Glomerular visceral epithelial cell (primary cell): ENCODE measurements around the gene GALNT17.

Source experiments
- DNase-seq: peaks from one replicate; pipeline ENCODE4 v3.0.0-alpha.2; 2016; ENCODE audit errors: extremely low spot score

The GALNT17 gene

DNA sequence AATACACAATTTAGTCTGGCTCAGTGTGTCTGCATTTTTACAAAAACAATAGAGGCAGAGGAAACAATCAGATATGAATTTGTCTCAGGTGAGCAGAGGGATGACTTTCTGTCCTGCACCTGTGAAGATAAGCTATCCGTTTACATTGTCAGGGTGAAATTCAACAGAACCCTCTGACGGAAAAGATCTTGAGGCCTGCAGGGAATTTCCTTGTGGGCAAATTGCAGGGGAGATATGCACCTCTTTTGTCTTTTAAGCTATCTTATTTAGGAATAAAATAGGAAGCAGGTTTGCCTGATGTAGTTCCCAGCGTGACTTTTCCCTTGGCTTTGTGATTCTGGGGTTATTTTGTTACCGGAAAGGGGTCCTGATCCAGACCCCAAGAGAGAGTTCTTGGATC lies 325.1 kb downstream of the GALNT17 start:
- DNase-seq, result no peak

DNA sequence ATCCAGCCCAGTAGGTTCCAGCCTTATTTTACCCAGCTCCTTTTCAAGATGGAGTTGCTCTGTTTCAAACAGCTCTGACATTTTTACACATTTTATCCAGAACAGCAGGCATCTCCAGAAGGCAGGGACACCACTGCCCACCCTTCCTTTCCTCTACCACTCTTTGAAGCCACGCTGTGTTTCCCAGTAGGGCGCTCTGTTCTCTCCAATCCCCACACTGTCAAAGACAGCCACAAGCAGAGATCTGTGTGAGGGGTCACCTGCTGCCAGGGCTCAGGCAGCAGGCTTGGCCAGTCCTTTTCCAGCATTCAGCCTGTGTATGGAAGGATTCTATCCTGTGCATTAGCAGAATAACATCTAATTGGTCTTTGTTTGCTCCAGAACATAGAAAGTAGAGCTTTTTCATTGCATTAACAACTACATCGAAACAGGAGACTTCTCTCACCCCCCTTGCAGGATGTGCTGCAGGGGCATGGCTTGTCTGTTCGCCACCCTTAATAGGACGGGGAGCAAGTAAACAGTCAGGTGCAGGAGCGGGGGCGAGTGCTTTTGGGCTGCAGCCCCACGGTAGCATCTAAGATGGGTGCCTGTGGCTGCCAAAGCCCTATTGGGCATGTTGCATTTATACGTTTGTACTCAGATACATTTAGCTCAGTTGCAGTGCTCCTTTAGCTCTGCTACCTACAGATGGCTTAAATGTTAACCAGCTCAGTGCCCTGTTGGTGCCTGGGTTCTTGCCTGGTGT lies 326.1 kb downstream of the GALNT17 start:
- DNase-seq, result no peak

- DNase-seq, result no peak
These were observed 327.2 kb downstream of the GALNT17 start for GRCh38 chr7:71459132-71459531.

DNA sequence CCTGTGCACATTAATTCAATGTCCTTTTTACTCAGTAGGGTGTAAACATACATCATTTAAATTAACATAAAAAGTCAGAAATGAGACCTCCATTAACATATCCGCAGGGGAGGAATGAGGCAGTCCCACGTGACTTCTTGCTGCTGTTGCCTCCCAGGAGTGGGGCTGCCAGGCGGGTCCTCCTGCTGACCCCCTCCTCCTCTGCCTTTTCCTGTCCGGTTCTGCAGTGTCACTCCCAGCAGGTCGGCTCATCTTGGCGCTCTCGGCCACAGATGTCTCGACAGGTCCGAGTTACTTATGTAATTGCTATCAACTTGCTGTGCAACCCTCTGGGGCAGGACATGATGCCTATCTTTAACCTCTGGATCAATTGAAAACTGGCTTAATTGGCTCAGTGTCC lies 329.6 kb downstream of the GALNT17 start:
- DNase-seq, result no peak

- no peak for DNase-seq
These were observed 333.8 kb downstream of the GALNT17 start for GRCh38 chr7:71465741-71466189.

- no peak for DNase-seq
These were observed 334.7 kb downstream of the GALNT17 start for GRCh38 chr7:71466448-71467145.

GRCh38 chr7:71470326-71470725 lies 338.4 kb downstream of the GALNT17 start:
- no peak for DNase-seq

DNA sequence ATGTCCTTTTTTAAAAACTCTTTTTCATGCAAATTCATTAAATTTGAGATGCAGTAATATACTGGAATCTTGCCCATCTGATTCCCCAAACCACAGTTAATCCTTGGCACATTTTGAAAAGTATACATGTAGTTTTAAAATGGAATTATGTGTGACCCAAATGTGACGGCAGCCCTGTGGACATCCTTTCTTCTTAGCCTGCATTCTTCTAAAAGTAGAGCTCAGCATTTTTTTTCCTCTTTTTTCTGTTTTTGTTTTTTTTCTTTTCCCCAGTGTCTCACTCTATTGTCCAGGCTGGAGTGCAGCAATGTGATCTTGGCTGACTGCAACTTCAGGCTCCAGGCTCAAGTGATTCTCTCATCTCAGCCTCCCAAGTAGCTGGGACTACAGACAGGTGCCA lies 338.9 kb downstream of the GALNT17 start:
- no peak for DNase-seq

GRCh38 chr7:71472962-71473361 lies 341.0 kb downstream of the GALNT17 start:
- no peak for DNase-seq

DNA sequence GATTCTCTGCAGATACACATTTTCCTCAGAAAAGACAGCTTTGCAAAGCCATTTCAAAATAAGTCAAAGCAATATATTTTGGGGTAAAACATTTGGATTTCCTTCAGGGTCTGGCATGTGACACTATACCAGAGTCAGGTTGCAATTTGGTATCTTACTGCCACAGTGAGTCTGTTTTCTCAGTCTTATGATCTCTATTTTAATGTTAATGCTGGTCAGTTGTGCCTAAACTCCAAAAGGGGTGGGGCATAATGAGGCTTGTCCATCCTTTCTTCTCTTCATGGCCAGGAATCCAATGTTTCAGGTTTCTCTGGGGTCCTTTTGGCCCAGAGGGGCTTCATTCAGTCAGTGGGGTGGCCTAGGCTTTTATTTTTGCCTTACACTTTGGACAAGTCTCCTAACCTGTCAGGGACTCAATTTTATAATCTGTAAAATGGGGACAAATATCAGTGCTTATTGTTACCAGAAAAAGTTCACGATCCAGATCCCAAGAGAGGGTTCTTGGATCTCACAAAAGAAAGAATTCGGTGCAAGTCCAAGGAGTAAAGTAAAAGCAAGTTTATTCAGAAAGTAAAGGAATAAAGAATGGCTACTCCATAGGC lies 341.5 kb downstream of the GALNT17 start:
- no peak for DNase-seq

DNA sequence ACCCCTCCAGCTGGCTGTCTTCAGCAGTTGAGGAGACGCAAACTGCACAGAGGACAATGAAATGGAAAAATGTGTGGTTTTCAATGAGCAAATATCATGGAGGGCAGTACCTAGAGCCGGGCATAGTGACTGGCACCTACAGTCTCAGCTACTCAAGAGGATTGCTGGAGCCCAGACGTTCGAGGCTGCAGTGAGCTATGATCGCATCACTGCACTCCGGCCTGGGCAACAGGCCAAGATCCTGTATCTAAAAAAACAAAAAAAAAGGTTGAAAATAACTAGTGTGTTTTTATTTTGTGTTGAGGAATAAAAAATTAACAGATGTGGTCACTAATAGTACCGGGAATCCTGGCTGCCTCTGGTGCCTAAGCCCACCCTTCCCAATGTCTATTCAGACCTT lies 345.5 kb downstream of the GALNT17 start:
- DNase-seq, result no peak

DNA sequence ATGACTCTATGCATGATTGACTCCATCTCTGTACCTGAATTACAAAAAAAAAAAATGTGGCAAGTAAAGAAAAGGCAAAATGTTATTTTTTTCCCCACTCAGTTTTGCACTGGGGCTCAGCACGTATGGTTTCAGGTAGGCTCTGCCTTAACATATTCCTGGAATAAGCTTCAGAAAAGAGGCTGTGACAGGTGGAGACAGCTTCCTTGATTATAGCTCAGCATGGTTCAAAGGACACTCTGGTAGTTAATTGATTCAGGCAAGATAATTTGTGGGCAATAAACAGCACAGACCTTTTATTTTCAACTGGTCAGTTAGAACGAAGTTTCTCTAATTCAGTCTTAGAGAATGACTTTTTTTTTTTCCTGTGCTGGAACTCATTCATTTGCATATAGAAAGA lies 347.3 kb downstream of the GALNT17 start:
- DNase-seq, result no peak

GRCh38 chr7:71480791-71481190 lies 348.8 kb downstream of the GALNT17 start:
- no peak for DNase-seq

DNA sequence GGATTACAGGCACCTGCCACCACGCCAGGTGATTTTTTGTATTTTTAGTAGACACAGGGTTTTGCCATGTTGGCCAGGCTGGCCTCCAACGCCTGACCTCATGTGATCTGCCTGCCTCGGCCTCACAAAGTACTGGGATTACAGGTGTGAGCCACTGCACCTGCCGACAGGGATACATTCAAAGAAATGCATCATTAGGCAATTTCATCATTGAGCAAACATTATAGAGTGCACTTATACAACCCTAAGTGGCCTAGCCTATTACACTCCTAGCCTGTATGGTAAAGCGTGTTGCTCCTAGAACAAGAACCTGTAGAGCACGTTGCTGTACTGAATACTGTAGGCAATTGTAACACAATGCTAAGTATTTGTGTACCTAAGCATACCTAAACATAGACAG lies 350.3 kb downstream of the GALNT17 start:
- no peak for DNase-seq

- DNase-seq, result no peak
These were observed 352.4 kb downstream of the GALNT17 start for GRCh38 chr7:71484380-71484779.

DNA sequence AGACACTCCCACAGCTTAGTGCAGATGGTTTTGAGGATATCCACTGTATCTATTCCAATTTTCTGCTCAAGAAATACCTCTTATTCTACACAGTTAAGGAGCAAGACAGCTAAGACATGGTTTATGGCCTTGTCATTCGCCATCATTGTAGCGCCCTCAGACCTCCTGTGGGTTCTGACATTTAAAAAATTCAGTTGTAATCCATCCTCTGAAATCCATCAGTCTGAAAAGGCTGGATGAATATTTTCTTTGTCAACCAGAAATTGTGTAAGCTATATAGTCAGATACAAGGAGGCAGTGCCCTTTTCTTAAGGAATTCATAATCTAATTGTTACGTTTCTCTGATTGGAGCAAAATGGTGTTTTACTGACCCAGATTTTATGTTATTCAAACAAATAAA lies 353.6 kb downstream of the GALNT17 start:
- no peak for DNase-seq

DNA sequence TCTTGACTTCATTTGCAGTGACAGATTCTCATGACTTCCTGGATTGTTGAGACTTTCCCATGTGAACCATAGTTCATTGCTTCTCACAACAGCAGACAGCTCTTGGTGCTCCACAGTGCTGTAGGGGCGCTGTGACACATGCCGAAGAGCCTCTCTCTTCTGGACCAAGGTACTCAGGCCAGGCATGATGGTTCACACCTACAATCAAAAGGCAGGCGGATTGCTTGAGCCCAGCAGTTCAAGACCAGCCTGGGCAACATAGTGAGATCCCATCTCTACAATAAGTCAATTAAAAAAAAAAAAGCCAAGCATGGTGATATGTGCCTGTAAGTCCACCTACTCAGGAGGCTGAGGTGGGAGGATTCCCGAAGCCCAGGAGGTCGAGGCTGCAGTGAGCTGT lies 354.5 kb downstream of the GALNT17 start:
- no peak for DNase-seq

DNA sequence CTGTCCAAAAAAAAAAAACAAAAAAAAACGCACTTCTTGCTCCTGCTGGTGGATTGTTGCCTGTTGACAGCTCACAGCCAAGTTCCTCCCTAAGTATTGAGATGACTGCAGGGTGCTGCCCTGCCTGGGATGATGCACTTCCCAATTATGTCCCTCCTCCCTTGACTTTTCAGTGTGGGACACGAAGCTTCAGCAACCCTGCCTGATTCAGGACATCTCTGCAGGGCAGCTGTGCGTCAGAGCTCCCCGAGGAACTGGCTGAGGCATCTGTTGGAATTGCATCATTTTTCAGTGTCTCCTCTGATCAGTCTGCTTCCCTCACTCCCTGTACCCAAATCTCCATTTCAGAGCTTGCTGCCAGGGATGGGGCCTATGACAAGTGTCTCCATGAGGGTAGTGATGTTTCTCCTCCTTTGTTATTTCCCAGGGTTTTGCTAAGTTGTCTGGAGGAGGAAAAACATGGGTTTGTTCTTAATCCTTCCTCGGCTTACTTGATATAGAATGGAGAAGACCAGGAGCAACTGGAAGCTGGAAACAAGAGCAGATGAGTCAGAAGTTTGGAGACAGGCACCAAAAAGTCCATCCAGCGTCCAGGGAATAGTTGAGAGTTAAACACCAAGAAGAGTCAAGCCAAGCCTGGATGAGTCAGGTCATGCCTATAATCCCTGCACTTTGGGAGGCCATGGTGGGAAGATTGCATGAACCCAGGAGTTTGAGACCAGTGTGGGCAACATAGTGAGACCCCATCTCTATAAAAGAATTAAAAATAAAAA lies 355.1 kb downstream of the GALNT17 start:
- DNase-seq, result no peak

- no peak for DNase-seq
These were observed 356.4 kb downstream of the GALNT17 start for GRCh38 chr7:71488308-71488707.

GRCh38 chr7:71491336-71491735 lies 359.4 kb downstream of the GALNT17 start:
- DNase-seq, result no peak

- no peak for DNase-seq
These were observed 363.9 kb downstream of the GALNT17 start for GRCh38 chr7:71495828-71496227.

DNA sequence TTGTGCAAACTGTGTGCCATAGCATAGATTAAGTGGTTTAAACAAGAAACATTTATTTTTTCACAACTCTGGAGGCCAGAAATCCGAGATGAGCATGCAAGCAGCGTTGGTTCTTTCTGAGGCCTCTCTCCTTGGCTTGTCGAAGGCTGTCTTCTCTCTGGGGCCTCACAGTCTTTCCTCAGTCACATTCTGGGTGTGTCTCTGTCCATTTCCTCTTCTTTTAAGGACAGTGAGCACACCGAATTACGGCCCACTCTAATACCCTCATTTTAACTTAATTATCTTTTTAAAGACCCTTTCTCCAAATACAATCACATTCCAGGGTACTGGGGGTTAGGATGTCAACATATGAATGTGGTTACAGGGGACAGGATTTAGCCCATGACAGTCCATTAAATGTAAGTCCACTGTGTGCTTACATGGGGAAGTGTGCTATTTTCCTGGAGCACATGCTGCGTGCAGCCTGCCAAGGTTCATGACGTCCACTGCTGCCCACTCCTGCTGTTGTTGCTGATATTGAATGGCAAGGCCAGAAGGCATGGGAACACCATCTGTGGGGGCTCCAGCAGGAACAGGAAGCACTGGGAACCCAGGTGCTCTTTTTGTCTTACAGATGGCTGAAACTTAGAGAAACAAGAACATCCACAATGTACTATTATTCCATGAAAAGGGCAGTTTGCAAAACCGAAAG lies 365.5 kb downstream of the GALNT17 start:
- no peak for DNase-seq
